ENCODE results near the gene MTO1.

DNA sequence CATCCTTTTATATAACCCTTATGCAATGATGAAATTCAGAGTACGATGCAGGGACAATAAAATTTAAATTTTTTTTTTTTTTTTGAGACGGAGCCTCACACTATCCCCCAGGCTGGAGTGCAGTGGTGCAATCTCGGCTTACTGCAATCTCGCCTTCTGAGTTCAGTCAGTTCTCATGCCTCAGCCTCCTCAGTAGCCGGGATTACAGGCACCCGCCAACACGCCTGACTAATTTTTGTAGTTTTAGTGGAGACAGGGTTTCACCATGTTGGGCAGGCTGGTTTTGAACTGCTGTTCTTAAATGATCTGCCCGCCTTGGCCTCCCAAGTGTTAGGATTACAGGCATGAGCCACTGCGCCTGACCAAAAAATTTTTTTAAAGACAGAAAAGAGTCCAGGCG, 15.2 kb downstream of the MTO1 start:
- TF ChIP-seq CTCF (IDR thresholded peaks at IDR 0.05) (no peak), POLR2A (IDR thresholded peaks at IDR 0.05) (no peak), POLR2AphosphoS5 (IDR thresholded peaks at IDR 0.05) (no peak)
